SKM-1 (cell line): ENCODE data around the gene ITM2B.
"Not testable (repeated sequence)": the region's sequence is repeated elsewhere in the genome, so short reads cannot be mapped to it uniquely, and the experiment has no call there.

Experiments
- DNase-seq: peaks from one replicate; lab custom pipeline; 2025; ENCODE audit not compliant: unreplicated experiment; lab: John Stamatoyannopoulos, UW

The ITM2B gene

GRCh38 chr13:48222358-48223301 is 10.4 kb upstream of the ITM2B start:
- peak; percentile 23 for DNase-seq

- no peak for DNase-seq
These were observed 8.3 kb upstream of the ITM2B start for GRCh38 chr13:48224701-48225100.

- no peak for DNase-seq
These were observed 2.5 kb upstream of the ITM2B start for GRCh38 chr13:48230541-48230940.

- no peak for DNase-seq
These were observed 1.9 kb upstream of the ITM2B start for GRCh38 chr13:48231080-48231479.

GRCh38 chr13:48231933-48232332 is 1.1 kb upstream of the ITM2B start:
- no peak for DNase-seq

GRCh38 chr13:48232420-48233045 is 473 bp upstream of the ITM2B start:
- no peak for DNase-seq

- no peak for DNase-seq
These were observed 983 bp downstream of the ITM2B start for GRCh38 chr13:48233889-48234488.

- no peak for DNase-seq
These were observed 1.7 kb downstream of the ITM2B start for GRCh38 chr13:48234566-48235340.

GRCh38 chr13:48235341-48236135 is 2.5 kb downstream of the ITM2B start:
- peak; percentile 25 for DNase-seq

GRCh38 chr13:48236528-48237353 is 3.7 kb downstream of the ITM2B start:
- peak; percentile 90 for DNase-seq

GRCh38 chr13:48239369-48239768 is 6.4 kb downstream of the ITM2B start:
- not testable (repeated sequence) for DNase-seq

GRCh38 chr13:48241651-48242050 is 8.6 kb downstream of the ITM2B start:
- DNase-seq, result no peak

GRCh38 chr13:48242677-48243076 is 9.7 kb downstream of the ITM2B start:
- DNase-seq, result no peak

GRCh38 chr13:48244159-48244558 is 11.2 kb downstream of the ITM2B start:
- no peak for DNase-seq

GRCh38 chr13:48246102-48246501 is 13.1 kb downstream of the ITM2B start:
- DNase-seq, result no peak

GRCh38 chr13:48249018-48249417 is 16.0 kb downstream of the ITM2B start:
- DNase-seq, result no peak

GRCh38 chr13:48251611-48252081 is 18.6 kb downstream of the ITM2B start:
- no peak for DNase-seq

- DNase-seq, result no peak
These were observed 19.2 kb downstream of the ITM2B start for GRCh38 chr13:48252176-48252575.

- no peak for DNase-seq
These were observed 20.8 kb downstream of the ITM2B start for GRCh38 chr13:48253849-48254248.
